CMK (cell line): ENCODE measurements around the gene CEACAM16.
A peak's percentile ranks its signal among the peaks of the same experiment; 100 is the strongest.
"Not testable (repeated sequence)": the region's sequence is repeated elsewhere in the genome, so short reads cannot be mapped to it uniquely, and the experiment has no call there.

Source experiments
- DNase-seq: peaks from one replicate; pipeline ENCODE4 v3.0.0-alpha.2; 2010; ENCODE audit warnings: low read depth

The CEACAM16 gene

DNA sequence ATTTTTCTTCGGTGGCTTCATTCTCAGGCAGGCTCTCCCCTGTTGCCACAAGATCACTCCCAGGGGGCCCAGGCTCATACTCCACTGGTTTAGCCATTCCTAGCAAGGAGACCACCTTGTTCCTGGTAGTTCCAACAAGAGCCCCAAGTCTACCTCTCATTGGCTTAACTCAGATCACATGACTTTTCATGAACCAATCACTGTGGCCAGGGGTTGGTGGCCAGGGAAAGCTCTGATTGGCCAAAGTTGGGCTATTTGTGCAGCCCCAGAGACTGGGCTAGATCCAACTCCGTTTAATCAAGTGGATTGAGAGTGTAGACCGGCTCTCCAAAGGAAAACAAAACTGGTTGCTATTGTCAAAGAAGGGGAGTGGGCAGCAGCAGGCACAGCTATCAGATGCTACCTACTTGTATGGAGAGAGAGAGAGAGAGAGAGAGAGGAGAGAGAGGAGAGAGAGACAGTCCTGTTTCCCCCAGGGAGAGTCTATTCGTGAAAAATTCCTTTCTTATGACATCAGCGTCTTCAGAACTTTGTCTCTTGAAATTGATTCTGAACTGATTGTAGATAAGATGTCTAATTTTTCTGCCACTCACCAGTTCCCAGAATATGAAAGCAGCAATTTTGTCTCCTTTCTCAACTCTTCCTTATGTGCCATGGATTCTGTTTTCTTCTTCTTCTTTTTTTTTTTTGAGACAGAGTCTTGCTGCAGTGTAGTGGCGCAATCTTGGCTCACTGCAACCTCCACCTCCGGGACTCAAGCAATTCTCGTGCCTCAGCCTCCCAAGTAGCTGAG is 21.7 kb upstream of the CEACAM16 start:
- DNase-seq, result no peak

- DNase-seq, result no peak
Measured at GRCh38 chr19:44680536-44680935, 18.4 kb upstream of the CEACAM16 start.

- no peak for DNase-seq
Measured at GRCh38 chr19:44681992-44682790, 16.8 kb upstream of the CEACAM16 start.

DNA sequence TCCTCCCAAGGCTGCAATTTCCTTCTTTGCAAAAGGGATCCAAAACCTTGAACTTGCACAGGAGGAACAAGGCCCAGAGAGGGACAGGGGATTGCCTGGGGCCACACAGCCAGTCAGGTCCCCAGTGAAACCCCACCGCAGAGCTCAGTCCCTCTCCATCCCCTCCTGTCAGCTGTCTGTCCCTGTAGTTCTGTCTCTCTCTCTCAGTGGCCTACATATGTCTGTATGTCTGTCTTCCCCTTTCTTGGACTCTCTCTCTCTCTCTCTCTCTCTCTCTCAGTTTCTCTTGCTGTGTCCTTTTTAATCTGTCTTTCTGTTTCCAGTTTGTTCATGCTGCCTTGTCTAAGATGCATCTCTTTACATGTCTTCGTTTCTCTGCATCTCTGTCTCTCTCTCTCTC is 16.1 kb upstream of the CEACAM16 start:
- DNase-seq, result no peak

- no peak for DNase-seq
Measured at GRCh38 chr19:44683434-44684210, 15.3 kb upstream of the CEACAM16 start.

- not testable (repeated sequence) for DNase-seq
Measured at GRCh38 chr19:44684396-44684795, 14.6 kb upstream of the CEACAM16 start.

DNA sequence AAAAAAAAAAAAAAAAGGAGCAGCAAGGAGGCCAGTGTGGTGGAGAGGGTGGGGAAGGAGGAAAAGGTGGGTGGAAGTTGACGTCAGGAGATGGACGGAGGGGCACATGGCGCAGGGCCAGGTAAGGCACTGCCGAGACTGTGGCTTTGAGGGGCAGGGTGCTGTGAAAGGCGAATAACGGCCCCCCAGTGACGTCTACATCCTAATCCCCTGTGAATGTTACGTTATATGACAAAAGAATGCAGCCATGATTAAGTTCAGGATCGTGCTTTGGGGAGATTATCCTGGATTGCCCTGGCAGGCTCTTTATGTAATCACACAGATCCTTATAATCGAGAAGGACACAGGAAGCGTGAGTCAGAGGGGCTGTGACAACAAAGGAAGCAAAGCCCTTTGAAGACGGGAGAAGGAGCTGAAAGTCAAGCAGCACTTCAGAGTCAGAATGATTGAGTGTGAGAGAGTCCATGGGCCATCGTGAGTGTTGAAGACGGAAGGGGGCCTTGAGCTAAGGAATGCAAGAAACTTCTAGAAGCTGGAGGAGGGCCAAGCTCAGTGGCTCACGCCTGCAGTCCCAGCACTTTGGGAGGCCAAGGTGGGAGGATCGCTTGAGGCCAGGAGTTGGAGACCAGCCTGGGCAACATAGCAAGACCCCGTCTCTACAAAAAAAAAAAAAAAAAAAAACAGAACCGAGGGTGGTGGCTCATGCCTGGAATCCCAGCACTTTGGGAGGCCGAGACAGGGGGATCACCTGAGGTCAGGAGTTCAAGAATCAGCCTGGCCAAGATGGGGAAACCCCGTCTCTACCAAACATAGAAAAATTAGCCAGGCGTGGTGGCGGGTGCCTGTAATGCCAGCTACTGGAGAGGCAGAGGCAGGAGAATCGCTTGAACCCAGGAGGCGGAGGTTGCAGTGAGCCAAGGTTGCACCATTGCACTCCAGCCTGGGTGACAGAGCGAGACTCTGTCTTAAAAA is 13.8 kb upstream of the CEACAM16 start:
- no peak for DNase-seq

- DNase-seq, result no peak
Measured at GRCh38 chr19:44685877-44686276, 13.1 kb upstream of the CEACAM16 start.

DNA sequence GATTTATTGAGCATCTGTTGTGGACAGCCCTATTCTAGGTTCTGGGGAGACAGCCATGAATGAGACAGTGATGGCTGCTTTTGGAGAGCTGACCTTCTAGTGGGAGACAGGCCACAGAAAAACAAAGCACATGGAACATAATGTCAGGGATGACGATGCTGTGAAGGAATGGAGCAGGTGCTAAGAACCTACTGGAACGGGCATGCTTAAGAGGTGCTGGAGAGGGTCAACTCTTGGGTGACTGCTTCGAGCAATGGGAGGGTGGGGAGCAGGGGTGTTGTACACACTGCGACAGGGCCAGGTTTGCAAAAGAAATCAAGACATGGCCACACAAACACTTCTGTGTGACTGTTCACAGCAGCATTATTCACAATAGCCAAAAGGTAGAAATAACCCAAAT is 12.1 kb upstream of the CEACAM16 start:
- DNase-seq, result no peak

- DNase-seq, result no peak
Measured at GRCh38 chr19:44687888-44688287, 11.1 kb upstream of the CEACAM16 start.

GRCh38 chr19:44689290-44690130 is 9.4 kb upstream of the CEACAM16 start:
- DNase-seq, result peak; percentile 65

DNA sequence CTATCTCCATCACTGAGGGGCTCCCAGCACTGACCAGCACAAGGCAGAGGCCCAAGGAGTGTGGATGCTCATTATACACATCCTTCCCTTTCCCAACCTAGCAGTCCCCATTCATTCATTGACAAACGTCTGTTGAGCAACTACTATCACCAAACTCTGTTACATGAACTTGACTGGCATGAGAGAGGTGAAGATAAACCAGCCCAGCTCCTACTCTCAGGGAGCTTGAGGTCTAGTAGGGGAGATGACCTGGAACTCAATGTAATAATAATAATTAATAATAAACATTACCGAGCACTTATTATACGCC is 8.9 kb upstream of the CEACAM16 start:
- no peak for DNase-seq

- no peak for DNase-seq
Measured at GRCh38 chr19:44692379-44692721, 6.6 kb upstream of the CEACAM16 start.

DNA sequence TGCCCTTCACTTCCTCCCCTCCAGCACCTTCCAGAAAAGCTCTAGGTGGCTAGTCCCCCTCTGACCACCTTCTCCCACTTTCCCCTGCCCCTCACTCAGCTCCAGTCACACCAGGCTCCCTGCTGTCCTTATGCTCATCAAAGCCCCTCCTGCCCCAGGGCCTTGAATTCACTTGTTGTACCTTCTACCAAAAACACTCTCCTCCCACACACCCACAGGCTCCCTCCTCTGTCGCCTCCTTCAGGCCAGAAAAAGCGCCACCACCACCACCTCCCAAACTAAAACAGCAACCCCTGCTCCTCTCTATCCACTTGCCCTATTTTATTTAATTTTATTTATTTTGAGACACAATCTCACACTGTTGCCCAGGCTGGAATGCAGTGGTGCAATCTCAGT is 4.8 kb upstream of the CEACAM16 start:
- DNase-seq, result no peak

DNA sequence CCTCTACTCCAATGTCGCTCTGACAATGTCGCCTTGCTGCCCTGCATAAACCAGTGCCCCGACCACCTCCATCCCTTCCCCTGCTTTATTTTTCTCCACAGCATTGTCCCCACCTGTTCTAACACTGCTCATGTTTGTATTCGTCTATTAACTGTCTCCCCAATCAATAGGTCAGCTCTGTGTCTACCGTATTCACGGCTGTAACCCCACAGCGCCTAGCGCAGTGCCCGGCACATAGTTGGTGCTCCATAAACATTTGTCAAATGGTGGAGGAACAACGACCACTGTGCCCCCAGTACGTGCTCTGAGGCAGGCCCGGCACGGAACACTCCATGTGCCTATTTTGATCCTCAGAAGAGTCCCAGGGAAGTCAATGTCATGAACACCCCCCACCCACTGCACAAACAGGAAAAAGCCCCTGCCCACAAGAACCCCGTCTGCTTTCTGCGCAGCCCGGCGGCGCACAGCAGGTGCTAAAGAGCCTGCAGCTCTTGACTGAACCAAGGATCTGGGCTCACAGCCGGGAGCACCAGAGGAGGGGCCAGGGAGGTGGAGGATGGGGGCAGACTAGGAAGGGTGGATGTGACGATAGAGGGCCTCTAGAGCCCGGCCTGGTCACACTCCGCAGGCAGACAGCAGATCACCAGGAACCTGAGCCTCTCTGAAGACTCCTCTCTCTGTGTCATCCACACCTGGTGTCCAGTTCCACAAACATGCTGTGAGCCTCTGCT is 1.8 kb upstream of the CEACAM16 start:
- DNase-seq, result no peak

DNA sequence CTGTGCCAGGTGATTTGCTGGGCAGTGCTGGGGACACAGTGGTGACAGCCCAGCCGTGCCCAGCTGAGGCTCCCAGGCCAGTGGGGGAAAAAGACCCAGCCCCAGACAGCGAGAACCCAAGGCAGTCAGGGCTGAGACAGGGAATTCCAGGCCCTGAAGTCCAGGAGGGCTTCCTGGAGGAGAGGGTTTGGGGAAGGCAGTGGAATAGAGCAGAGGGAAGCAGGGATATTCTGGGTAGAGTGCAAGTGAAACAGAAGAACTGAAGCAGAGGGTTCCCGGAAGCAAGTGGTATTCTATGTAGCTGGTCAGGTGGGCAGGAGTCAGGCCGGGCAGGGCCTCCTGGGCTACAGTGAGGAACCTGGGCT is 1.3 kb upstream of the CEACAM16 start:
- DNase-seq, result no peak

DNA sequence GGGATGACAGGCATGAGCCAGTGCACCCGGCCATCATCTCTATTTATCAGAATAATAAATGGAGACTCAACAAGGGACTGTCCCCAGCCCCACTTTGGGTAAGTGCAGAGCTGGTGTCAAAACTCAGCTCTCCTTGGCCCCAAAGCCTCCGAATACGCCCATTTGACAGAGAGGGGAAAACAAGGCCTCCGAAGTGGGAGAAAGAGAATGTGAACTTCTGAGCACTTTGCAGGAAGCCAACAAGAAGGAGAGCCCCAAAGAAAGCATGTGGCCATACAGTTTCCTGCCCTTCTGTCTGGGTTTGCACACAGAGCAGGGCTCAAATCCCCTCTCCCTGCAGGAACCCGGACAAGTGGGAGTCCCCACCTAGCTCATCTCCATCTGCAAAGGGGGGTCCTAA is 1.6 kb downstream of the CEACAM16 start:
- DNase-seq, result no peak

- no peak for DNase-seq
Measured at GRCh38 chr19:44701228-44701627, 2.3 kb downstream of the CEACAM16 start.

DNA sequence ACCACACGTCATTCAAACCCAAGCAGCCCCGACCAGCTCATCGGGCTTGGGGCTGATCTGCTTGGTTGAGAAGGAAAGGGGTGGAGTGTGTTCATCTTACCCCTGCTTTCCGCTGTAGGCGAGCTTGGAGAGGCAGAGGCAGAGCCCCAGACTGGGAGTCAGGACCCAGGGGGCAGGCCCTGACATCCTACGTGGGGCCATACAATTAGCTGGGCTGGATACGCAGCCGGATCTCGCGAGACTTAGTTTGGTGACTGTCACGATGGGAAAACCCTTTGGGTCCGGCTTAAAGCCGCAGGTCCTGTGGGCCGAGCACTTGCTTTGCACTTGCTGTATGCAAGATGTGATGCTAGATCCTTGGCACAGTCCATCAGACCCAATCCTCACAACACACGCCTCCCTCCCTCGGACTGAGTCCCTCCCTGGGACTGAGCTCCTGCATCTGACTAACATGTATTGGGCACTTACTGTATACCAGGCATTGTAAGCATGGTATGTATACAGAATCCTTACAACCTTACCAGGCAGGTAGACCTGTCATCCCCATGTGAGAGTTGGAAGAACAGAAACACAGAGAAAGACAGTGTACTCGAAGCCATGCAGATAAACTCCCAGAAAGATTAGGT is 3.7 kb downstream of the CEACAM16 start:
- peak; percentile 86 for DNase-seq
